Neural cell (in vitro differentiated cells): ENCODE results near the gene XIRP2. TPM values are rescaled to one million over a fixed set of nuclear protein-coding genes. Genes with fewer than 3 reads are reported as not detected.

ENCODE experiments used
- H2AFZ ChIP-seq: fragments of 200-600, 300-800 bp; sonication (generic), shearing (Covaris generic); 2 replicates; pipeline ENCODE4 v1.6.0; 2014; ENCODE audit warnings: low read depth, mild to moderate bottlenecking, antibody characterized with exemption, low read length, moderate library complexity
- H3F3A ChIP-seq: fragments of 200-600 bp; shearing (Covaris generic); 2 replicates; pipeline ENCODE4 v1.6.1; 2016; ENCODE audit warnings: mild to moderate bottlenecking, moderate library complexity, mixed read lengths, antibody characterized with exemption, low read length; ENCODE audit not compliant: insufficient read depth, poor library complexity, severe bottlenecking
- H3K27ac ChIP-seq: fragments of 200-600, 300-800 bp; sonication (generic), shearing (Covaris generic); 2 replicates; pipeline ENCODE4 v1.5.1; 2014; ENCODE audit warnings: mild to moderate bottlenecking, low read length, moderate library complexity
- H3K27me3 ChIP-seq: fragments of 300-800, 200-600 bp; sonication (generic), shearing (Covaris generic); 2 replicates; pipeline ENCODE4 v1.6.0; 2014; ENCODE audit warnings: mild to moderate bottlenecking, low read depth, low read length, moderate library complexity; ENCODE audit not compliant: insufficient read depth
- H3K36me3 ChIP-seq: fragments of 300-800, 200-600 bp; sonication (generic), shearing (Covaris generic); 2 replicates; pipeline ENCODE4 v1.5.1; 2014; ENCODE audit warnings: mild to moderate bottlenecking, antibody characterized with exemption, low read length, moderate library complexity; ENCODE audit not compliant: insufficient read depth
- H3K4me2 ChIP-seq: fragments of 300-800, 200-600 bp; sonication (generic), shearing (Covaris generic); 2 replicates; pipeline ENCODE4 v1.6.0; 2014; ENCODE audit warnings: mild to moderate bottlenecking, low read length
- H3K4me3 ChIP-seq: fragments of 300-800, 200-600 bp; sonication (generic), shearing (Covaris generic); 2 replicates; pipeline ENCODE4 v1.5.1; 2014; ENCODE audit warnings: mild to moderate bottlenecking, low read length, moderate library complexity
- H3K79me2 ChIP-seq: fragments of 200-600 bp; shearing (Covaris generic); replicated peaks from 2 replicates; pipeline ENCODE4 v1.6.0; 2014; ENCODE audit warnings: mild to moderate bottlenecking, low read length, moderate library complexity; ENCODE audit not compliant: insufficient read depth
- H3K9ac ChIP-seq: fragments of 300-800, 200-600 bp; sonication (generic), shearing (Covaris generic); 2 replicates; pipeline ENCODE4 v1.6.1; 2016; ENCODE audit warnings: mild to moderate bottlenecking, low read length, mixed read lengths
- H3K9me2 ChIP-seq: fragments of 200-600 bp; shearing (Covaris generic); 2 replicates; pipeline ENCODE4 v1.6.1; 2016; ENCODE audit warnings: mild to moderate bottlenecking, low read length, mixed read lengths; ENCODE audit not compliant: insufficient read depth
- H3K9me3 ChIP-seq: fragments of 200-600, 300-800 bp; sonication (generic), shearing (Covaris generic); 2 replicates; pipeline ENCODE4 v1.6.1; 2016; ENCODE audit warnings: mild to moderate bottlenecking, mixed run types, low read length, moderate library complexity, mixed read lengths
- H4K20me1 ChIP-seq: fragments of 200-600 bp; shearing (Covaris generic); 2 replicates; pipeline ENCODE4 v1.6.1; 2016; ENCODE audit warnings: mild to moderate bottlenecking, mixed run types; ENCODE audit not compliant: insufficient read depth
- CTCF ChIP-seq: fragments of 450-650 bp; IDR thresholded peaks from 2 replicates; pipeline ENCODE4 v1.5.1; 2014; ENCODE audit warnings: antibody characterized with exemption, mild to moderate bottlenecking, moderate library complexity; ENCODE audit not compliant: poor library complexity, severe bottlenecking
- EP300 ChIP-seq: fragments of 450-650 bp; conservative IDR thresholded peaks from 2 replicates; pipeline ENCODE4 v1.6.1; 2014; ENCODE audit warnings: antibody characterized with exemption, mild to moderate bottlenecking, moderate library complexity; ENCODE audit not compliant: poor library complexity, severe bottlenecking
- EZH2 ChIP-seq: fragments of 200-600, 300-800 bp; shearing (Covaris generic), sonication (generic); IDR thresholded peaks from 2 replicates; pipeline ENCODE4 v1.6.1; 2014; ENCODE audit warnings: antibody characterized with exemption, low read length, borderline replicate concordance, mild to moderate bottlenecking; ENCODE audit not compliant: insufficient read depth, poor library complexity, severe bottlenecking
- MXI1 ChIP-seq: fragments of 450-650 bp; conservative IDR thresholded peaks from 2 replicates; pipeline ENCODE4 v1.6.1; 2014; ENCODE audit warnings: antibody characterized with exemption, mild to moderate bottlenecking; ENCODE audit not compliant: poor library complexity, severe bottlenecking
- POLR2AphosphoS5 ChIP-seq: IDR thresholded peaks from 2 replicates; pipeline ENCODE4 v1.6.1; 2012
- RAD21 ChIP-seq: fragments of 450-650 bp; conservative IDR thresholded peaks from 2 replicates; pipeline ENCODE4 v1.6.1; 2014; ENCODE audit warnings: antibody characterized with exemption, mild to moderate bottlenecking, moderate library complexity
- REST ChIP-seq: IDR thresholded peaks from 2 replicates; pipeline ENCODE4 v1.6.1; 2012; ENCODE audit warnings: borderline replicate concordance
- SMC3 ChIP-seq: fragments of 450-650 bp; conservative IDR thresholded peaks from 2 replicates; pipeline ENCODE4 v1.6.1; 2014; ENCODE audit warnings: antibody characterized with exemption, mild to moderate bottlenecking, moderate library complexity; ENCODE audit not compliant: poor library complexity
- TAF1 ChIP-seq: IDR thresholded peaks from 2 replicates; pipeline ENCODE4 v1.6.1; 2012; ENCODE audit warnings: low read depth
- polyA plus RNA-seq: library from polyadenylated mRNA; depleted of rRNA; stranded (reverse); fragments of >200 nt; gene quantifications from 2 replicates; pipeline ENCODE4 v1.2.3, GENCODE V29; 2014

The XIRP2 gene
- polyA plus RNA-seq, 1 donor from 2014 or later = not detected

- no peak for TF ChIP-seq RAD21
- no peak for TF ChIP-seq POLR2AphosphoS5
- no peak for TF ChIP-seq EP300
- H3K27ac ChIP-seq = no peak overlapping the region
Observed at GRCh38 chr2:167275046-167275445, 386.8 kb downstream of the XIRP2 start.

GRCh38 chr2:167279810-167280209 is 391.5 kb downstream of the XIRP2 start:
- Histone ChIP-seq H3K4me2 (no peak overlapping the region), H3K27me3 (no peaks in the 10 kb centered on the region), H3K36me3 (no peaks in the 10 kb centered on the region), H2AFZ (no peak overlapping the region), H3K79me2 (no peaks in the 10 kb centered on the region), H3K4me3 (no peak overlapping the region), H3K9me2 (no peaks in the 10 kb centered on the region), H4K20me1 (no peaks in the 10 kb centered on the region), H3F3A (no peaks in the 10 kb centered on the region), H3K9ac (no peak overlapping the region), H3K27ac (no peak overlapping the region), H3K9me3 (no peaks in the 10 kb centered on the region)
- no peak for TF ChIP-seq SMC3
- no peak for TF ChIP-seq REST
- no peak for TF ChIP-seq TAF1
- TF ChIP-seq MXI1 = no peak
- no peak for TF ChIP-seq EP300
- no peak for TF ChIP-seq CTCF
- TF ChIP-seq POLR2AphosphoS5 = no peak
- TF ChIP-seq RAD21 = no peak
- TF ChIP-seq EZH2 = no peak

More at GRCh38 chr2:167275046-167275445, 386.8 kb downstream of the XIRP2 start:
- Histone ChIP-seq H3K9me3 (no peaks in the 10 kb centered on the region), H4K20me1 (no peaks in the 10 kb centered on the region), H3K79me2 (no peaks in the 10 kb centered on the region), H3K9ac (no peak overlapping the region), H3K4me2 (no peak overlapping the region), H3F3A (no peaks in the 10 kb centered on the region), H3K27me3 (no peaks in the 10 kb centered on the region), H3K36me3 (no peaks in the 10 kb centered on the region), H2AFZ (no peak overlapping the region), H3K4me3 (no peak overlapping the region), H3K9me2 (no peaks in the 10 kb centered on the region)

- Histone ChIP-seq H3K27ac (no peak overlapping the region), H3K79me2 (no peaks in the 10 kb centered on the region), H3F3A (no peaks in the 10 kb centered on the region), H3K27me3 (no peaks in the 10 kb centered on the region), H2AFZ (no peak overlapping the region), H3K36me3 (no peaks in the 10 kb centered on the region), H3K9ac (no peak overlapping the region), H4K20me1 (no peaks in the 10 kb centered on the region), H3K4me2 (no peak overlapping the region), H3K9me3 (no peaks in the 10 kb centered on the region), H3K9me2 (no peaks in the 10 kb centered on the region), H3K4me3 (no peak overlapping the region)
- TF ChIP-seq MXI1 (no peak), POLR2AphosphoS5 (no peak), CTCF (no peak), EP300 (no peak), TAF1 (no peak), REST (no peak), RAD21 (no peak), SMC3 (no peak), EZH2 (no peak)
Observed at GRCh38 chr2:167287212-167287611, 398.9 kb downstream of the XIRP2 start.
